ENCODE data around the gene KCTD10. TPM values are rescaled to one million over a fixed set of nuclear protein-coding genes. Genes with fewer than 3 reads are reported as not detected.

The KCTD10 gene
- total RNA-seq, 6 donors from 2014 or later, result 50.6 to 70.2 (median 63.0) TPM

DNA sequence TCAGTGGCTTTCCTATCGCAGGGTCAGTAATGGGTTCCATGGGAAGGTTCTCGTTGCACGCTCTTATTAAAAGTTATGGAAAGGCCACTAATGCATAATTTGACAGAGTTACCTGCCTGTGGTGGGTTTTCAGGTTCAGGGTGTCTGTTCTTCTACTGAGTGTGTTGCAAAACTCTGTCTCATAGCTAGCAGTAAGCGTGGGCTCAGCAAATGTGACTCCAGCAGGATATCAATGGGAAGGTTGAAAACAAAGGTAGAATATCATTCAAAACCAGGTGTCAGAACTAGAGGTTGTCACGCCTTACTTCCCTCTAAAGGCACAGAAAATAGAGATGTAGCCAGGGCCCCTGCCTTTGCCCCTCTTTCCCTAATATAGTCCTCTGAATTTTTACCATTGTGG, 25.2 kb upstream of the KCTD10 start:
- H3K9me3 ChIP-seq, result no peaks in the 10 kb centered on the region
- H3K27me3 ChIP-seq, result no peaks in the 10 kb centered on the region
- H3K36me3 ChIP-seq, result peaks cover 71 to 100% (median 94%) of the 10 kb centered on the region in 4 donors
- ATAC-seq (ENCODE audit: low FRiP score in 2 of 2), result no peak
- DNase-seq, result no peak
- TF ChIP-seq CTCF (IDR thresholded peaks at IDR 0.05), result no peak
- no peak for TF ChIP-seq POLR2AphosphoS5 (IDR thresholded peaks at IDR 0.05)
- no peak for TF ChIP-seq EP300 (IDR thresholded peaks at IDR 0.05)
- TF ChIP-seq POLR2A (IDR thresholded peaks at IDR 0.05), result no peak
- no peak overlapping the region for H3K4me3 ChIP-seq
- 96 to 98% methylated on average over 5 of the region's 5 CpGs for WGBS, 2 donors
- H3K27ac ChIP-seq, result no peak overlapping the region
- H3K4me1 ChIP-seq, result no peaks in the 10 kb centered on the region

DNA sequence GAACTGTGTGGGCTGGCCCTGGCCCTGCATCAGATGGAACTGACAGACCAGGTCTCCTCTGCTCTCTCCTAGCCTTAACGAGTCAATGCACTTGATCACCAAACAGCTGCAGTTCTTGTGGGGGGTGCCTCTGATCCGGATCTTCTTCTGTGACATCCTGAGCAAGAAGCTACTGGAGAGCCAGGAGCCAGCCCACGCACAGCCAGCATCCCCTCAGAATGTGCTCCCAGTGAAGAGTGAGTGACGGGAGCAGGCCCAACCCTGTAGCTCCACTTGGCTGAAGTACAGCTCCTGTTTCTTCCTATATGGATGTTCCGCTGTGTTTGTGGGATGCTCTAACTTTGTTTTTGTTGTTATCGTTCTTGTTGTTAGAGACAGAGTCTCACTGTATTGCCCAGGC, 24.2 kb upstream of the KCTD10 start:
- Histone ChIP-seq H3K36me3 (peaks cover 71 to 97% (median 86%) of the 10 kb centered on the region in 4 donors), H3K27ac (no peak overlapping the region), H3K9me3 (no peaks in the 10 kb centered on the region), H3K4me1 (no peaks in the 10 kb centered on the region), H3K27me3 (no peaks in the 10 kb centered on the region), H3K4me3 (no peak overlapping the region)
- WGBS, 2 donors, result 94 to 96% methylated on average over 4 to 6 of the region's 6 CpGs
- no peak for DNase-seq
- no peak for ATAC-seq (ENCODE audit: low FRiP score in 2 of 2)
- TF ChIP-seq POLR2A (IDR thresholded peaks at IDR 0.05), result no peak
- no peak for TF ChIP-seq EP300 (IDR thresholded peaks at IDR 0.05)
- TF ChIP-seq POLR2AphosphoS5 (IDR thresholded peaks at IDR 0.05), result no peak
- TF ChIP-seq CTCF (IDR thresholded peaks at IDR 0.05), result no peak

DNA sequence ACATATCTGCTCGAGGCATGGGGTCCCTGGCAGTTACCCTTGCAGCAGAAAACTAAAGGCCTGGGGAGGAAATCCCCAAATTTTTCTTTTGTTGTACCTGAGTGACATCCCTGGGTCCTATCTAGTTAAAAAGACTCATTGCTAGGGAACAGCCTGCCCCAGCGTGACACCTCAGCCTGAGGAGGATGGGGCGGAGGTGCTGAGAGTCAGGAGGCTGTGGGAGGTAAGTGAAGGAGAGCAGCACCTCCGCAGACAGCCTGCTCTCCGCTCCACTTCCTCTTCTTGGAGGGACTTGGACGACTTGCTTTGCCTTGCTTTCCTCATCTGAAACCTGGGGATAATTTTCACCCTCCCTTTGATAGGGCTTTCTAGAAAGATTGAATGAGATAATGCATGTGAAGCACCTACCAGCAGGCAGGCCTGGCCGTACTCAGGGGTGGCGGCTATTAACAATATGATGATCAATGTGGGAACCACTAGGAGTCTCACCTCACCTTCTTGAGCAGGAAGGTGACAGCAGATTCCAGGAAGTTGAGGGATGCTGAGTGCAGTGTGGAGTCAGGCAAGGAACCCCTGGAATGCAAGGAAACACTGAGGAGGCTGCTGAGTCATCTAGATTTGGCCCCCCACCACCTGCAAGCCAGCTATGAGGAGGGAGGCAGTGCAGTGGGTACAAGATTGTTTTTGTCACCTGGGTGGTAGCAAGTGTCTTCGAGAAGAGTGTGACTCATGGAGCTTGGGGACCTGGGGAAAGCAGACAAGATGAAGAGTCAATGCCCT, 23.5 kb upstream of the KCTD10 start:
- DNase-seq, result no peak
- WGBS, 2 donors, result 85 to 90% methylated on average over 9 of the region's 9 CpGs
- no peak for ATAC-seq (ENCODE audit: low FRiP score in 2 of 2)

GRCh38 chr12:109497675-109498074, 20.6 kb upstream of the KCTD10 start:
- 90 to 96% methylated on average over 7 of the region's 7 CpGs for WGBS, 2 donors
- Histone ChIP-seq H3K27ac (no peak overlapping the region), H3K9me3 (no peaks in the 10 kb centered on the region), H3K4me1 (no peaks in the 10 kb centered on the region), H3K4me3 (no peak overlapping the region), H3K36me3 (peaks cover 41 to 97% (median 74%) of the 10 kb centered on the region in 4 donors), H3K27me3 (no peaks in the 10 kb centered on the region)
- TF ChIP-seq EP300 (IDR thresholded peaks at IDR 0.05) (no peak), POLR2A (IDR thresholded peaks at IDR 0.05) (no peak), CTCF (IDR thresholded peaks at IDR 0.05) (no peak), POLR2AphosphoS5 (IDR thresholded peaks at IDR 0.05) (no peak)
- DNase-seq (no peak), ATAC-seq (ENCODE audit: low FRiP score in 2 of 2) (no peak)

More for the DNA sequence above, 23.5 kb upstream of the KCTD10 start:
- H3K4me1 ChIP-seq, result no peaks in the 10 kb centered on the region
- H3K27ac ChIP-seq, result no peak overlapping the region
- H3K36me3 ChIP-seq, result peaks cover 66 to 97% (median 81%) of the 10 kb centered on the region in 4 donors
- no peaks in the 10 kb centered on the region for H3K9me3 ChIP-seq
- no peak overlapping the region for H3K4me3 ChIP-seq
- no peaks in the 10 kb centered on the region for H3K27me3 ChIP-seq
- no peak for TF ChIP-seq CTCF (IDR thresholded peaks at IDR 0.05)
- no peak for TF ChIP-seq EP300 (IDR thresholded peaks at IDR 0.05)
- TF ChIP-seq POLR2A (IDR thresholded peaks at IDR 0.05), result no peak
- no peak for TF ChIP-seq POLR2AphosphoS5 (IDR thresholded peaks at IDR 0.05)

DNA sequence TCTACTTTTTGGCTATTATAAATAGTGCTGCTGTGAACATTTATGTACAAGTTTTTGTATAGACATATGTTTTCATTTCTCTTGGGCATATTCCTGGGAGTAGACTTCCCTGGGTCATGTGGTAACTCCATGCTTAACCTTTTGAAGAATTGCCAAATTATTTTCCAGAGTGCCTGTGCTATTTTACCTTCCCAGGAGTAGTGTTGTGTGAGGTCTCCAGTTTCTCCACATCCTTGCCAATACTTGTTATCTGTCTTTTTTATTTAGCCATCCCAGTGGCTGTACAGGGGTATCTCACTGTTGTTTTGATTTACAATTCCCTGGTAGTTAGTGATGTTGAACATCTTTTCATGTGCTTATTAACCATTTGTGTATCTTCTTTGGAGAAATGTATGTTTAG, 19.2 kb upstream of the KCTD10 start:
- no peaks in the 10 kb centered on the region for H3K27me3 ChIP-seq
- H3K9me3 ChIP-seq, result no peaks in the 10 kb centered on the region
- no peak overlapping the region for H3K27ac ChIP-seq
- no peaks in the 10 kb centered on the region for H3K4me1 ChIP-seq
- TF ChIP-seq CTCF (IDR thresholded peaks at IDR 0.05), result no peak
- TF ChIP-seq POLR2A (IDR thresholded peaks at IDR 0.05), result no peak
- no peak for TF ChIP-seq EP300 (IDR thresholded peaks at IDR 0.05)
- no peak for TF ChIP-seq POLR2AphosphoS5 (IDR thresholded peaks at IDR 0.05)
- ATAC-seq (ENCODE audit: low FRiP score in 2 of 2) (no peak), DNase-seq (no peak)
- peaks cover 39 to 94% (median 66%) of the 10 kb centered on the region in 4 donors for H3K36me3 ChIP-seq
- H3K4me3 ChIP-seq, result no peak overlapping the region
